ENCODE data around the gene BCL6.

BCL6 gene

DNA sequence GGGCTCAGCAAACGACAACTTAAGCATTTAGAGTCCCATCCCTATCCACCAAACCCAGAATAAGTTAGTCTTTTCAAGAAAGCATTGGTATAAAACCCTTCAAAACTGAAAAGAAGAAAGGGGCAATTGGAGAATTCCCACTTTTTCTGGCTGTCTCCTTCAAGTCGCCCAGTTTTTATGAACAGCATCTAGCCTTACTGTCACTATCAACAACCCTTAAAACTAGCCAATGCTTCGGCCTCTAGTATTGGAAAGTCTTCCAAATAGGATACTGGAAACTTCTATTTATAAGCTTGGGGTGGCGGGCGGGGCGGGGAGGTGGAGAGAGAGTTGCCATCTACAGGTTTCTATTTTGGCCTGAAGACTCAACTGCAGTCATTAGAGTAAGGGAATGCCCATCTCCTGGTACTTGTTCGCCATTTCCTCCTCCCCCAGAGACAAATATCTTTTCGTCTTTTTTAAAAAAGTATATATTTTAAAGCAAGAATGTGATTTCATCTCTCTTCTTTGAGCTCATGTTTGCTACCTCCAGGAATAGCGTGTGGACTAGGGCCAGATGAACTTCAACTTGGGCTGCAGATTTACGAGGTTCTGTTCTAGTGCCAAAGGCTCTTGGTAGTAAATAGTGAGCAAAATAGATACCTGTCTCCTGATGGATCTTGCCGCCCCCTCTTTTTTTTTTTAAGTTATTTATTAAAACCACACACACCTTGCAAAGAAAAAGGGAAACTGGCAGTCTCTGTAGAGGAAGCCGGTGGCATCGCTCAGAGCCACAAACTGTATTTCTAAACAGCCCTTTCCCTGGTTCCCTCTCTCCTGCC, 2.7 kb downstream of the BCL6 start:
- no peak for DNase-seq (ENCODE audit: low read depth)
- H3K4me3 ChIP-seq (ENCODE audit: low read depth, low read length), result no peak overlapping the region
- TF ChIP-seq, protein P1, sequence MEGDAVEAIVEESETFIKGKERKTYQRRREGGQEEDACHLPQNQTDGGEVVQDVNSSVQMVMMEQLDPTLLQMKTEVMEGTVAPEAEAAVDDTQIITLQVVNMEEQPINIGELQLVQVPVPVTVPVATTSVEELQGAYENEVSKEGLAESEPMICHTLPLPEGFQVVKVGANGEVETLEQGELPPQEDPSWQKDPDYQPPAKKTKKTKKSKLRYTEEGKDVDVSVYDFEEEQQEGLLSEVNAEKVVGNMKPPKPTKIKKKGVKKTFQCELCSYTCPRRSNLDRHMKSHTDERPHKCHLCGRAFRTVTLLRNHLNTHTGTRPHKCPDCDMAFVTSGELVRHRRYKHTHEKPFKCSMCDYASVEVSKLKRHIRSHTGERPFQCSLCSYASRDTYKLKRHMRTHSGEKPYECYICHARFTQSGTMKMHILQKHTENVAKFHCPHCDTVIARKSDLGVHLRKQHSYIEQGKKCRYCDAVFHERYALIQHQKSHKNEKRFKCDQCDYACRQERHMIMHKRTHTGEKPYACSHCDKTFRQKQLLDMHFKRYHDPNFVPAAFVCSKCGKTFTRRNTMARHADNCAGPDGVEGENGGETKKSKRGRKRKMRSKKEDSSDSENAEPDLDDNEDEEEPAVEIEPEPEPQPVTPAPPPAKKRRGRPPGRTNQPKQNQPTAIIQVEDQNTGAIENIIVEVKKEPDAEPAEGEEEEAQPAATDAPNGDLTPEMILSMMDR (IDR thresholded peaks at IDR 0.05; ENCODE audit: insufficient read depth, low read depth, low read length, missing control alignments), result no peak

DNA sequence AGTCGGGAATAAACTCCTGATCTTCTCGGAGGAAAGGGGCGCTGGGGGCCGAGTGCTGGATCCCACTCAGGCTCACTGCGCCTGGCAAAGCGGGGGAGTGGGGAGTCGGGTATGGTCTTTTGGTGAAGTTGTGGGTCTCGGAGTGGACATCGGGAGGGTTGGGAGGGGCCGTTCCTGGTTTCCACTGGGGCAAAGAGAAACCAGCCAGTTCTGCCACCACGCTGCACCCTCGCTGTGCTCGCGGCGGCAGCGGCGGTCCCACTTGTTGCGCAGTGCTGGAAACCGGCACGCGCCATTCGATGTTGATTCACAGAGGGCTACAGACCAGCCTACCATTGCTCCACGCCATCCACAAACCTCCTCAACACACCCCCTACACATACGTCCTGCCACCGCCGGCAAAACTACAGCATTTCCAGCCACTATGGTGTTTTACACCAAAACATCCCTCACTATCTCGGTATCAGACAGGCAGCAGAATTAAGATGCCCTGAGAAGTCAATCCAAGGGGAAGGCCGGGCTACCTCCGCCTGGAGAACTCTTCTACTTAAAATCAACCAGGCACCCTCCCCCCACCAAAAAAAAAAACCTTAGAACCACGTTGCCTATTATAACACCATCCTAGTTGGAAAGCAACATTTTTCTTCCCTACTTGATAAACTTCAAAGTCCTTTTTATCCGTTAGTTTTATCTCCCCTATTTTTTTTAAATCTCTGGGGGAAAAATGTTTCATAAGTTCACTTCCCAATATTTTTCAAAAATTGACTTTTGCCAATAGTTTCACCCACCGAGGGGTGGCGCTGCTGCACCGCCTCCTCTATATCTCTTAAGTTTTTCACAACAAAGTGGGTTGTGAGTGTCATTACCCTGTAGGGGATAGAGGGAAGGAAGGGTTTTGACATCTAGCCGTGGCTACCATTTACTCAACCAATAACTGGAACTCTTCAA, 3.6 kb downstream of the BCL6 start:
- TF ChIP-seq, protein P1 (IDR thresholded peaks at IDR 0.05; ENCODE audit: insufficient read depth, low read depth, low read length, missing control alignments), result peak; percentile 66
- peak; percentile 58 for DNase-seq (ENCODE audit: low read depth)
- peak overlapping the region; percentile 29; the same call in 1 of the 2 replicates for H3K4me3 ChIP-seq (ENCODE audit: low read depth, low read length)

DNA sequence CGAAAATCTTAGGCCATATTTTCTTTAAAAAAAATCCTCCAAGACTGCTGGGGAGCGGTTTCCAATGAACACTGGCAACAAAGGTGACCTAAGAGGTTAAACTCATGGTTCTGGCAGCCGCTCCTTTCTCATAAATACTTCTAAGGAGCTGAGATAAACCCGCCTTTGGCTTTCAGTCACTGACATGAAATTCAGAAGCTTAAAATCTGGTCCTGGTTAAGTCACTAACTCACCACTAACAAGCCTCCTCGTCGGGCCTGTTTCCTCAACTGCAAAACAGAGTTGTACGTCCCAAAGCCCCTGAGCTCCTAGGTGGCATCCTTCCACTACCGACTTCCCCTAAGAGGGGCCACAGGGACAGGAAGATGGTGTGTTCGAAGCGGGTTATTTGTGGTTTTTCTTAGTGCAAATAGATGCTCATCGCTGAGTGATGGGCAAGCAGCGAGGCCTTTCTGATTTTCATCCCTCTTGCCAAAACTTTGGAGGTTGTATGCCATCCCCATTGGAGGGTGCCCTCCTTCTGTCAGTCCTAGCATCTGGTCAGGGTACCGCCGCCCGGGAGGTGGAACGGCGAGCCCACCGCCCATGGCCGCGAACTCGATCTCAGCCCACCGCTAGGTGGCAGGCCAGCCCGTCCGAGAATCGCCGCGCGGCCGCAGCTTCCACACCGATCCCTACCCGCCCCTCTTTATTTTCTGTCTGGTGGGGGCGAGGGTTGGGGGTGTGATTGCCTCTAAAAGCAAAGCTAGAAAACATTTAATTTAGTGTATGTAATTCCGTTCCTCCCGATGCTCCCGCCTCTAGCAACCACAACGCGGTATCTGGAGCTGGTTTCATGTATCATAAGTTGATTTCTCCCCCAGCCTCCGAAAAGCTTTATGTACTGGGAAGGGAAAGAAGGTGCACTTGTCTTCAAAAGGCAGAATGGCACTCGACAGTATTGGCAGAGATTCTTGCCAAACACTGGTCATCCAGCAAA, 4.6 kb downstream of the BCL6 start:
- TF ChIP-seq, protein P1 (IDR thresholded peaks at IDR 0.05; ENCODE audit: insufficient read depth, low read depth, low read length, missing control alignments), result peak; percentile 87

DNA sequence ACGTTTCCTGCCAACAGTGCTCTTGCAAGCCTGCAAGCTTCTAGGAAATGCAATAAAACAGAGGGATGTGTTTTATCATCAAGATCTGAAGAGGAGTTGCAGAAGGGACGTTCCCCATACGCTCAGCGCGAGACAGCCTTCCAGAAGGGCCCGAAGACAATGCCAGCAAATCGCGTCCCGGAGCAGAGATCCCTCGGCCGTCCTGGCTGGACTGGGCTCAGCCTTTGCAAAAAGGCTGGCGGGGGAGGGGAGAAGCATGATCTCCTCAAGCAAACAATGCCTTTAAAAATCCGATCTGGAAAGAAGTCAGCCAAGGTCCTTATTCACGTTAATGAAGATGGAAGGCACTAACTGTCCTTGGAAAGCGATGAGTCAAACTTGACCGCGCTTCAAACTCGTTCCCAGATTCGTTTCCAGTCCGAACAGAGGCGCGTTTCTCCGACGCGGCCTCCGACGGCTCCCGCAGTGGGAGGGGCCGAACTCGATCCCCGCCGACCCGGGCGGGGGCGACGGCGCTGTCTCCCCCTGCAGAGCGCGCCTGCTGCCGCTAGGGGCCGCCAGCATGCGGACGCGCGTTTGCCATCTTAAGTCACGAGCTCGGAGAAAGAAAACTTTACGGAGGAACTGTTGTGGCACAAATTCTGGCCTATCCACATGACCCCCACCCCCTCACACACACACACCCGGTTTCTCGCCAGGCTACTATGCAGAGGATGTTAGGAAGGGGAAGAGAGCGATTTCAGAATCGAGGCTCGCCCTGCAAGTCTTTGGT, 5.5 kb downstream of the BCL6 start:
- peak overlapping the region; percentile 50 for H3K4me3 ChIP-seq (ENCODE audit: low read depth, low read length)
- TF ChIP-seq, protein P1 (IDR thresholded peaks at IDR 0.05; ENCODE audit: insufficient read depth, low read depth, low read length, missing control alignments), result peak; percentile 98
- peak; percentile 70 for DNase-seq (ENCODE audit: low read depth)

More for the DNA sequence above, 4.6 kb downstream of the BCL6 start:
- H3K4me3 ChIP-seq (ENCODE audit: low read depth, low read length), result peak overlapping the region; percentile 29; the same call in 1 of the 2 replicates
- peak; percentile 40 for DNase-seq (ENCODE audit: low read depth)

DNA sequence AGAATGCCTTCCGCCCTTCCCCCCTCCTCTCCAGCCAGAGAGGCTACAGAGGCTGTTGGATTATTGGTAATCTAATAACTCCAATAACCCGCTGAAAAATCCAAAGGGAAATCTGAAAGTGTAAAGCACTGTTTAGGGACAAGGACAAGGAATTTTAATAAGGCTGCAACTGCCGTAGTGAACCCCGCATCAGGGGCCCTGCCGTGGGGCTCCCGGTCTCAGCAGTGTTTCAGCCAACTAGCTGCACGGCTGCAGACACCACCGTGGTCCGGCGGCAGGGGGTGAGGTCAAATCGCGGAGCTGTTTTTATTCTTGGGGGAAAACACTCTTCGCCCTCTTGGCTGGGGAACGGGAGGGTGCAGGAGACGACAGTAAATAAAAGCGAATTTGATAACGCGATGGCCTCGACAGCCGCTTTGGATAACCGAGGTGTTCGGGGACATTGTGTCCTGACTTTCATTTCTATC, 6.1 kb downstream of the BCL6 start:
- TF ChIP-seq, protein P1 (IDR thresholded peaks at IDR 0.05; ENCODE audit: insufficient read depth, low read depth, low read length, missing control alignments), result no peak
- H3K4me3 ChIP-seq (ENCODE audit: low read depth, low read length), result peak overlapping the region; percentile 50
- no peak for DNase-seq (ENCODE audit: low read depth)
